DOHH2 (cell line): Measurements from ENCODE around the gene MTERF4.

Source experiments
- H3F3A ChIP-seq: fragments of 200-600 bp; sonication (generic), shearing (Covaris generic); 2 replicates; pipeline ENCODE4 v1.6.0; 2016; ENCODE audit warnings: antibody characterized with exemption, mild to moderate bottlenecking; ENCODE audit not compliant: control insufficient read depth, insufficient read depth
- H3K27ac ChIP-seq: fragments of 200-600 bp; sonication (generic); 2 replicates; pipeline ENCODE4 v1.5.1; 2014; ENCODE audit warnings: low read depth, mild to moderate bottlenecking, low read length, moderate library complexity
- H3K27me3 ChIP-seq: fragments of 200-600 bp; sonication (generic); 2 replicates; pipeline ENCODE4 v1.6.1; 2014; ENCODE audit warnings: mild to moderate bottlenecking, low read length, mixed read lengths; ENCODE audit not compliant: control insufficient read depth
- H3K36me3 ChIP-seq: fragments of 200-600 bp; sonication (generic); 2 replicates; pipeline ENCODE4 v1.6.1; 2014; ENCODE audit warnings: mild to moderate bottlenecking, low read length, moderate library complexity, mixed read lengths; ENCODE audit not compliant: control insufficient read depth
- H3K4me1 ChIP-seq: fragments of 200-600 bp; sonication (generic); 2 replicates; pipeline ENCODE4 v1.6.1; 2014; ENCODE audit warnings: mild to moderate bottlenecking, low read length, mixed read lengths; ENCODE audit not compliant: control insufficient read depth
- H3K4me2 ChIP-seq: fragments of 200-600 bp; sonication (generic); 2 replicates; pipeline ENCODE4 v1.6.0; 2014; ENCODE audit warnings: mild to moderate bottlenecking, low read length, moderate library complexity
- H3K4me3 ChIP-seq: fragments of 200-600 bp; sonication (generic); 2 replicates; pipeline ENCODE4 v1.5.1; 2014; ENCODE audit warnings: mild to moderate bottlenecking, low read length, mixed read lengths
- H3K79me2 ChIP-seq: fragments of 200-600 bp; sonication (generic); 2 replicates; pipeline ENCODE4 v1.6.1; 2014; ENCODE audit warnings: mild to moderate bottlenecking, low read length, mixed read lengths; ENCODE audit not compliant: control insufficient read depth
- H3K9me2 ChIP-seq: fragments of 200-600 bp; sonication (generic); replicated peaks from 2 replicates; pipeline ENCODE4 v1.6.1; 2014; ENCODE audit warnings: mild to moderate bottlenecking, low read length, mixed read lengths; ENCODE audit not compliant: control insufficient read depth
- H3K9me3 ChIP-seq: fragments of 200-600 bp; sonication (generic); 2 replicates; pipeline ENCODE4 v1.6.1; 2014; ENCODE audit warnings: antibody characterized with exemption, low read length, mixed read lengths; ENCODE audit not compliant: control insufficient read depth, insufficient read depth
- H4K20me1 ChIP-seq: fragments of 200-600 bp; sonication (generic); 2 replicates; pipeline ENCODE4 v1.6.0; 2014; ENCODE audit warnings: low read depth, mild to moderate bottlenecking, antibody characterized with exemption, low read length, moderate library complexity; ENCODE audit not compliant: control insufficient read depth, insufficient read depth
- EZH2phosphoT487 ChIP-seq: fragments of 200-600 bp; sonication (generic); IDR thresholded peaks from 2 replicates; pipeline ENCODE4 v1.6.1; 2017; ENCODE audit warnings: borderline replicate concordance, mild to moderate bottlenecking, antibody characterized with exemption, low read length, moderate library complexity, mixed read lengths
- TF ChIP-seq, protein P1 (sequence below): fragments of 200-600 bp; sonication (generic); IDR thresholded peaks from one replicate; pipeline ENCODE4 v1.5.1; 2014; ENCODE audit warnings: antibody characterized with exemption, mild to moderate bottlenecking, low read depth, low read length; ENCODE audit not compliant: poor library complexity, severe bottlenecking

Gene MTERF4

DNA sequence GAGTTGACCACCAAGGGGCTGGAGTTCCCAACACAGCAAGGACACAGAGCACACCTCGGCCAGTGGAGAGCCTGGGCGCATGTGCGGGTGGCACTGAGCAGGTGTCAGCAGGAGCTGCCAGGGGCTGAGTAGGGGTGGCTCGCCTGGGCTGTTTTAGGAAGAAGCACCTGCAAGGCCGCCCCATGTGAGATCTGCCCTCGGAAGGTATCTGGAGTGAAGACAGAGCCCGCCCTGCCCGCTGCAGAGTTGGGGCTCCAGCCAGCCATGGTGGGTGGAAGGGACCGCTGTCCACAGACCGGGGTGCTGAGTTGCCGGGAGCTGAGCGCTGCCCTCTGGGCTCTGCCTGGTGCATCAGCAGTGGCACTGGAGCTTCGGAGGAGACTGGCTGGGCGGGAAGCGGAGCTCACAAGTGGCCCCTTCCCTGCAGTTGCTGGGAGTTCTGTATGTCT is 35.2 kb downstream of the MTERF4 start:
- TF ChIP-seq, protein P1, sequence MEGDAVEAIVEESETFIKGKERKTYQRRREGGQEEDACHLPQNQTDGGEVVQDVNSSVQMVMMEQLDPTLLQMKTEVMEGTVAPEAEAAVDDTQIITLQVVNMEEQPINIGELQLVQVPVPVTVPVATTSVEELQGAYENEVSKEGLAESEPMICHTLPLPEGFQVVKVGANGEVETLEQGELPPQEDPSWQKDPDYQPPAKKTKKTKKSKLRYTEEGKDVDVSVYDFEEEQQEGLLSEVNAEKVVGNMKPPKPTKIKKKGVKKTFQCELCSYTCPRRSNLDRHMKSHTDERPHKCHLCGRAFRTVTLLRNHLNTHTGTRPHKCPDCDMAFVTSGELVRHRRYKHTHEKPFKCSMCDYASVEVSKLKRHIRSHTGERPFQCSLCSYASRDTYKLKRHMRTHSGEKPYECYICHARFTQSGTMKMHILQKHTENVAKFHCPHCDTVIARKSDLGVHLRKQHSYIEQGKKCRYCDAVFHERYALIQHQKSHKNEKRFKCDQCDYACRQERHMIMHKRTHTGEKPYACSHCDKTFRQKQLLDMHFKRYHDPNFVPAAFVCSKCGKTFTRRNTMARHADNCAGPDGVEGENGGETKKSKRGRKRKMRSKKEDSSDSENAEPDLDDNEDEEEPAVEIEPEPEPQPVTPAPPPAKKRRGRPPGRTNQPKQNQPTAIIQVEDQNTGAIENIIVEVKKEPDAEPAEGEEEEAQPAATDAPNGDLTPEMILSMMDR = no peak
- TF ChIP-seq EZH2phosphoT487 = no peak
- H3K4me1 ChIP-seq = peaks cover 6% of the 10 kb centered on the region; the same call in 1 of the 2 replicates
- H3K27me3 ChIP-seq = peaks cover 3% of the 10 kb centered on the region; the same call in 1 of the 2 replicates
- no peaks in the 10 kb centered on the region for H4K20me1 ChIP-seq
- H3F3A ChIP-seq = peaks cover 4% of the 10 kb centered on the region
- no peaks in the 10 kb centered on the region for H3K79me2 ChIP-seq
- no peaks in the 10 kb centered on the region for H3K9me3 ChIP-seq
- no peak overlapping the region for H3K4me2 ChIP-seq
- no peak overlapping the region for H3K27ac ChIP-seq
- H3K9me2 ChIP-seq = no peaks in the 10 kb centered on the region
- H3K36me3 ChIP-seq = no peaks in the 10 kb centered on the region
- no peak overlapping the region for H3K4me3 ChIP-seq

GRCh38 chr2:241066171-241066892 is 35.8 kb downstream of the MTERF4 start:
- Histone ChIP-seq H3K27me3 (peaks cover 3% of the 10 kb centered on the region; the same call in 1 of the 2 replicates), H3K4me1 (peaks cover 6% of the 10 kb centered on the region; the same call in 1 of the 2 replicates)

GRCh38 chr2:241065355-241065803 is 36.7 kb downstream of the MTERF4 start:
- Histone ChIP-seq H3K4me1 (peaks cover 6% of the 10 kb centered on the region; the same call in 1 of the 2 replicates), H3K27ac (no peak overlapping the region), H3K79me2 (no peaks in the 10 kb centered on the region), H3F3A (peaks cover 6% of the 10 kb centered on the region), H4K20me1 (no peaks in the 10 kb centered on the region), H3K9me3 (no peaks in the 10 kb centered on the region), H3K4me3 (no peak overlapping the region), H3K27me3 (peaks cover 5% of the 10 kb centered on the region; the same call in 1 of the 2 replicates), H3K4me2 (no peak overlapping the region), H3K9me2 (no peaks in the 10 kb centered on the region), H3K36me3 (no peaks in the 10 kb centered on the region)
- TF ChIP-seq, protein P1 = no peak
- TF ChIP-seq EZH2phosphoT487 = no peak

More at GRCh38 chr2:241066171-241066892, 35.8 kb downstream of the MTERF4 start:
- TF ChIP-seq, protein P1 = no peak
- TF ChIP-seq EZH2phosphoT487 = no peak
- H3F3A ChIP-seq = peaks cover 6% of the 10 kb centered on the region
- no peaks in the 10 kb centered on the region for H3K9me3 ChIP-seq
- H3K4me2 ChIP-seq = no peak overlapping the region
- H3K4me3 ChIP-seq = no peak overlapping the region
- no peaks in the 10 kb centered on the region for H3K9me2 ChIP-seq
- H3K27ac ChIP-seq = no peak overlapping the region
- H3K79me2 ChIP-seq = no peaks in the 10 kb centered on the region
- no peaks in the 10 kb centered on the region for H4K20me1 ChIP-seq
- no peaks in the 10 kb centered on the region for H3K36me3 ChIP-seq
